LNCAP (cell line): ENCODE measurements around the gene ARID1A.

Experiments
- CTCF ChIP-seq: fragments of 450-650 bp; IDR thresholded peaks from 2 replicates; pipeline ENCODE4 v1.5.1; 2017; ENCODE audit warnings: mild to moderate bottlenecking

The ARID1A gene

GRCh38 chr1:26749458-26749857 is 53.6 kb downstream of the ARID1A start:
- no peak for TF ChIP-seq CTCF

GRCh38 chr1:26750428-26750827 is 54.6 kb downstream of the ARID1A start:
- no peak for TF ChIP-seq CTCF

DNA sequence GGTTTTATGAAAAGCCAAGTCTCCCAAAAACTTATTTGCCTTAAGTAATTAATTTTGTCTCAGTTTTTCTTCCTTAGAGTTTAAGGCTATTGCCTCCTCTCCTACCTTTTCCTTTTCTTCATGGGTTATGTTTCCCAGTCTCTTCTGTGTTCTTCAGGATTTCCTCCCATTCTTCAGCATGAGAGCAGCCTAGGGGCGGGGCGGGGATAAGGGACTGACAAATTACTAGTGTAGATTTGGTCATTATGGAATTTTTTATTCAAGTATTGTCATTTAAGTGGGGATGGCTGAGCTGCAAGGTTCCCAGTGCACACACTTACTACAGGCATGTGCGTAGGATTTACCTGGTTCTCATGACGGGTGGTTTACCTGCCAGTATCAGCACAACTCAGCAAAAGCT is 56.7 kb downstream of the ARID1A start:
- TF ChIP-seq CTCF = no peak

- no peak for TF ChIP-seq CTCF
Measured at GRCh38 chr1:26754086-26754874, 58.5 kb downstream of the ARID1A start.

DNA sequence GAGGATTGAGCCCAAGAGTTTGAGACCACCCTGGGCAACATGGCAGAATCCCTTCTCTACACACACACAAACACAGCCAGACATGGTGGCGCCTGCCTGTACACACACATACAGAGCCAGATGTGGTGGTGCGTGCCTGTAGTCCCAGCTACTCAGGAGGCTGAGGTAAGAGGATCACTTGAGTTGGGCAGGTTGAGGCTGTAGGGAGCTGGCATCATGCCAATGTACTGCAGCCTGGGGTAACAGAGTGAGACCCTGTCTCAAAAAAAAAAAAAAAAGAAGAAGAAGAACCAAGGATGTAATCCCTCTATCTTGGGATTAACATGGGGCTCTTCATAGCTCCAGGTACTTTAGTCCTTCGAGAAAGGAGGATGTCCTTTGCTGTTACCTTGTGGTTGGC is 62.5 kb downstream of the ARID1A start:
- TF ChIP-seq CTCF = no peak

DNA sequence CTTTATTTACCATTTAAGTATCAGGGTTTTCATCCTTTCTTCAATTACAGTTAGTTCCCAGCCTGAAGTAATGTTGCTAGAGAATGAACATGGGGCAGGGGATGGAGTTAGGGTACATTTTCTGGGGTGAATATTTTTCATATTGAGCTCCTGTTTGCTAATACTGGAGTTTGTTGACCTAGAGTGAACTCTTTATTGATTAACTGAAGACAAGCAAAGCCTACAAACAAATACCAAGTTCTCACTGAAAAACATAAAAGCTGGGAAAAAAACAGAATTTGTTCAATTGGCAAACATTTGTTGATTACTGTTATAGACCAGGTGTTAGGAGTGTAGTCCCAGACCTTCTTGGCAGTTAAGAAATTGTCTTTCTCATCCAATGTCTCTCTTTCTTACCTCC is 63.7 kb downstream of the ARID1A start:
- TF ChIP-seq CTCF = no peak

DNA sequence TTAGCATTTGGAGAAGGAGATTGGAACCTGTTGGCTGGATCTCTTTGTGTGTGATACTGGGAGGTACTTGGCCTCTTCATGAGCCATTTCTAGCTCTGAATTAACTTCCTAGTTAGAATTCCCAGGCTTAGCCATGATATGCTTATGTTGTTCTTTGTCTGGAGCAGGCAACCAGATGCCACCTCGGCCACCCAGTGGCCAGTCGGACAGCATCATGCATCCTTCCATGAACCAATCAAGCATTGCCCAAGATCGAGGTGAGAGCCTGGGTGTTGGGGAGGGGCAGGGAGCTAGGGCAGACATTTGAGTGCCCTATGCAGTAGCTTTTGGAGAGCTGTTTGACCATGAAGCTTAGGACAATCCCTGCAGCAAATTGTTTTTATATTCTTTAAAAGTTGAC is 65.4 kb downstream of the ARID1A start:
- no peak; the same call in 1 of the 2 replicates for TF ChIP-seq CTCF

DNA sequence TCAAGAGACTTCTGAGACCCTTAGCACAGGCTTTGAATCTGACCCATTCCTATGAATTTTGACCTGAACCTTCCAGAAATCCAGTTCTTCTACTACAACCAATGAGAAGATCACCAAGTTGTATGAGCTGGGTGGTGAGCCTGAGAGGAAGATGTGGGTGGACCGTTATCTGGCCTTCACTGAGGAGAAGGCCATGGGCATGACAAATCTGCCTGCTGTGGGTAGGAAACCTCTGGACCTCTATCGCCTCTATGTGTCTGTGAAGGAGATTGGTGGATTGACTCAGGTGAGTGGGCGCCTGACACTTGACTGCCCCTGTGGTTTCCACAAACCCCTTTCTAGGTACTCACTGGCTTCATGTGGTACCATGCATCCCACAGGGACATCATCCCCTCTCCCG is 71.9 kb downstream of the ARID1A start:
- no peak for TF ChIP-seq CTCF
